HUES6 (cell line): ENCODE results near the gene TBC1D22A.

ENCODE experiments used
- H3K27ac ChIP-seq: 2 replicates; pipeline ENCODE4 v1.7.0; 2013; ENCODE audit warnings: low read depth, mild to moderate bottlenecking, low read length, inconsistent platforms
- H3K27me3 ChIP-seq: 2 replicates; pipeline ENCODE4 v1.6.1; 2013; ENCODE audit warnings: low read length; ENCODE audit not compliant: control insufficient read depth, insufficient read depth
- H3K36me3 ChIP-seq: 2 replicates; pipeline ENCODE4 v1.6.1; 2013; ENCODE audit warnings: low read length; ENCODE audit not compliant: control insufficient read depth, insufficient read depth
- H3K4me1 ChIP-seq: 2 replicates; pipeline ENCODE4 v1.6.1; 2013; ENCODE audit warnings: low read length; ENCODE audit not compliant: control insufficient read depth, insufficient read depth
- H3K4me3 ChIP-seq: 2 replicates; pipeline ENCODE4 v1.5.1; 2013; ENCODE audit warnings: low read depth, low read length
- H3K9ac ChIP-seq: one replicate; pipeline ENCODE4 v1.6.1; 2013; ENCODE audit warnings: mild to moderate bottlenecking, low read length
- H3K9me3 ChIP-seq: 2 replicates; pipeline ENCODE4 v1.6.1; 2013; ENCODE audit warnings: low read depth, low read length; ENCODE audit not compliant: control insufficient read depth, insufficient read depth

Gene TBC1D22A

GRCh38 chr22:47050401-47051051 lies 288.1 kb downstream of the TBC1D22A start:
- H3K27me3 ChIP-seq: no peaks in the 10 kb centered on the region
- peaks cover 18% of the 10 kb centered on the region; the same call in 1 of the 2 replicates for H3K4me1 ChIP-seq
- no peak overlapping the region for H3K9ac ChIP-seq
- no peak overlapping the region for H3K4me3 ChIP-seq
- H3K9me3 ChIP-seq: no peaks in the 10 kb centered on the region
- H3K36me3 ChIP-seq: no peaks in the 10 kb centered on the region
- H3K27ac ChIP-seq: no peak overlapping the region

GRCh38 chr22:47051441-47052071 lies 289.1 kb downstream of the TBC1D22A start:
- Histone ChIP-seq H3K9ac (no peak overlapping the region), H3K4me3 (no peak overlapping the region), H3K27me3 (no peaks in the 10 kb centered on the region), H3K4me1 (peaks cover 18% of the 10 kb centered on the region; the same call in 1 of the 2 replicates), H3K9me3 (no peaks in the 10 kb centered on the region), H3K36me3 (no peaks in the 10 kb centered on the region), H3K27ac (no peak overlapping the region)

GRCh38 chr22:47052236-47053012 lies 290.0 kb downstream of the TBC1D22A start:
- Histone ChIP-seq H3K27me3 (no peaks in the 10 kb centered on the region), H3K27ac (no peak overlapping the region), H3K4me3 (no peak overlapping the region), H3K9ac (no peak overlapping the region), H3K36me3 (no peaks in the 10 kb centered on the region), H3K4me1 (peaks cover 18% of the 10 kb centered on the region; the same call in 1 of the 2 replicates), H3K9me3 (no peaks in the 10 kb centered on the region)

GRCh38 chr22:47053013-47053725 lies 290.7 kb downstream of the TBC1D22A start:
- no peaks in the 10 kb centered on the region for H3K9me3 ChIP-seq
- no peak overlapping the region for H3K27ac ChIP-seq
- H3K36me3 ChIP-seq: no peaks in the 10 kb centered on the region
- H3K27me3 ChIP-seq: no peaks in the 10 kb centered on the region
- no peak overlapping the region for H3K4me3 ChIP-seq
- peaks cover 18% of the 10 kb centered on the region; the same call in 1 of the 2 replicates for H3K4me1 ChIP-seq
- no peak overlapping the region for H3K9ac ChIP-seq

GRCh38 chr22:47053726-47054141 lies 291.3 kb downstream of the TBC1D22A start:
- Histone ChIP-seq H3K4me3 (no peak overlapping the region), H3K27me3 (no peaks in the 10 kb centered on the region), H3K9ac (no peak overlapping the region), H3K4me1 (peaks cover 18% of the 10 kb centered on the region; the same call in 1 of the 2 replicates), H3K9me3 (no peaks in the 10 kb centered on the region), H3K36me3 (no peaks in the 10 kb centered on the region), H3K27ac (no peak overlapping the region)

- H3K4me1 ChIP-seq: peaks cover 18% of the 10 kb centered on the region; the same call in 1 of the 2 replicates
- no peak overlapping the region for H3K27ac ChIP-seq
- H3K9ac ChIP-seq: no peak overlapping the region
Observed at GRCh38 chr22:47054231-47055072, 292.0 kb downstream of the TBC1D22A start.

GRCh38 chr22:47055073-47055355 lies 292.6 kb downstream of the TBC1D22A start:
- H3K36me3 ChIP-seq: no peaks in the 10 kb centered on the region
- no peaks in the 10 kb centered on the region for H3K9me3 ChIP-seq
- H3K9ac ChIP-seq: no peak overlapping the region
- H3K27ac ChIP-seq: no peak overlapping the region
- peaks cover 18% of the 10 kb centered on the region; the same call in 1 of the 2 replicates for H3K4me1 ChIP-seq
- H3K4me3 ChIP-seq: no peak overlapping the region
- H3K27me3 ChIP-seq: no peaks in the 10 kb centered on the region

More at GRCh38 chr22:47054231-47055072, 292.0 kb downstream of the TBC1D22A start:
- Histone ChIP-seq H3K4me3 (no peak overlapping the region), H3K9me3 (no peaks in the 10 kb centered on the region), H3K27me3 (no peaks in the 10 kb centered on the region), H3K36me3 (no peaks in the 10 kb centered on the region)

GRCh38 chr22:47055461-47055860 lies 293.0 kb downstream of the TBC1D22A start:
- Histone ChIP-seq H3K9me3 (no peaks in the 10 kb centered on the region), H3K4me1 (peaks cover 18% of the 10 kb centered on the region; the same call in 1 of the 2 replicates), H3K27ac (no peak overlapping the region), H3K4me3 (no peak overlapping the region), H3K9ac (no peak overlapping the region), H3K36me3 (no peaks in the 10 kb centered on the region), H3K27me3 (no peaks in the 10 kb centered on the region)

GRCh38 chr22:47055921-47056320 lies 293.5 kb downstream of the TBC1D22A start:
- Histone ChIP-seq H3K36me3 (no peaks in the 10 kb centered on the region), H3K27ac (no peak overlapping the region)

GRCh38 chr22:47056361-47056760 lies 293.9 kb downstream of the TBC1D22A start:
- no peaks in the 10 kb centered on the region for H3K9me3 ChIP-seq
- no peak overlapping the region for H3K4me3 ChIP-seq
- no peak overlapping the region for H3K9ac ChIP-seq
- no peaks in the 10 kb centered on the region for H3K27me3 ChIP-seq
- H3K27ac ChIP-seq: no peak overlapping the region
- H3K36me3 ChIP-seq: peaks cover 4% of the 10 kb centered on the region; the same call in 1 of the 2 replicates
- peaks cover 13% of the 10 kb centered on the region; the same call in 1 of the 2 replicates for H3K4me1 ChIP-seq

More at GRCh38 chr22:47055921-47056320, 293.5 kb downstream of the TBC1D22A start:
- Histone ChIP-seq H3K4me1 (peaks cover 14% of the 10 kb centered on the region; the same call in 1 of the 2 replicates), H3K4me3 (no peak overlapping the region), H3K27me3 (no peaks in the 10 kb centered on the region), H3K9ac (no peak overlapping the region), H3K9me3 (no peaks in the 10 kb centered on the region)
